SK-N-SH (cell line): ENCODE measurements around the gene GPRASP3.

Experiments
- CTCF ChIP-seq: fragments of 200-600 bp; sonication (generic); IDR thresholded peaks from 2 replicates; pipeline ENCODE4 v1.6.1; 2017; ENCODE audit warnings: antibody characterized with exemption, mild to moderate bottlenecking, moderate library complexity
- EP300 ChIP-seq, 2 experiments: IDR thresholded peaks; 2 replicates each; pipeline versions ENCODE4 v1.4.0 to v1.6.1; 2012; ENCODE audit warnings: borderline replicate concordance in 1 of 2, low read depth in 1 of 2, low read length in 1 of 2
- GABPA ChIP-seq: IDR thresholded peaks from 2 replicates; pipeline ENCODE4 v1.4.0; 2012; ENCODE audit warnings: low read depth, mild to moderate bottlenecking
- POLR2AphosphoS5 ChIP-seq: IDR thresholded peaks from 2 replicates; pipeline ENCODE4 v1.6.1; 2012; ENCODE audit warnings: low read depth, low read length
- RCOR1 ChIP-seq: fragments of 150-350 bp; IDR thresholded peaks from 2 replicates; pipeline ENCODE4 v1.6.1; 2017; ENCODE audit warnings: antibody characterized with exemption, low read length
- USF1 ChIP-seq: IDR thresholded peaks from 2 replicates; pipeline ENCODE4 v1.4.0; 2012; ENCODE audit warnings: low read depth, borderline replicate concordance
- USF2 ChIP-seq: fragments of 150-350 bp; IDR thresholded peaks from 2 replicates; pipeline ENCODE4 v1.6.1; 2017; ENCODE audit warnings: antibody characterized with exemption, low read length, low read depth, borderline replicate concordance
- YY1 ChIP-seq: IDR thresholded peaks from 2 replicates; pipeline ENCODE4 v1.4.0; 2012; ENCODE audit warnings: low read depth, mild to moderate bottlenecking
- TF ChIP-seq, protein P1 (sequence below): IDR thresholded peaks from 2 replicates; pipeline ENCODE4 v1.6.1; 2012; ENCODE audit warnings: mild to moderate bottlenecking, low read depth, low read length, moderate library complexity

- TF ChIP-seq CTCF = no peak
- no peak for TF ChIP-seq USF1
- TF ChIP-seq GABPA = no peak
- no peak for TF ChIP-seq USF2
- TF ChIP-seq EP300 (IDR thresholded peaks at IDR 0.05; ENCODE audit: borderline replicate concordance in 1 of 2, low read depth in 1 of 2, low read length in 1 of 2) = no peak
- TF ChIP-seq, protein P1, sequence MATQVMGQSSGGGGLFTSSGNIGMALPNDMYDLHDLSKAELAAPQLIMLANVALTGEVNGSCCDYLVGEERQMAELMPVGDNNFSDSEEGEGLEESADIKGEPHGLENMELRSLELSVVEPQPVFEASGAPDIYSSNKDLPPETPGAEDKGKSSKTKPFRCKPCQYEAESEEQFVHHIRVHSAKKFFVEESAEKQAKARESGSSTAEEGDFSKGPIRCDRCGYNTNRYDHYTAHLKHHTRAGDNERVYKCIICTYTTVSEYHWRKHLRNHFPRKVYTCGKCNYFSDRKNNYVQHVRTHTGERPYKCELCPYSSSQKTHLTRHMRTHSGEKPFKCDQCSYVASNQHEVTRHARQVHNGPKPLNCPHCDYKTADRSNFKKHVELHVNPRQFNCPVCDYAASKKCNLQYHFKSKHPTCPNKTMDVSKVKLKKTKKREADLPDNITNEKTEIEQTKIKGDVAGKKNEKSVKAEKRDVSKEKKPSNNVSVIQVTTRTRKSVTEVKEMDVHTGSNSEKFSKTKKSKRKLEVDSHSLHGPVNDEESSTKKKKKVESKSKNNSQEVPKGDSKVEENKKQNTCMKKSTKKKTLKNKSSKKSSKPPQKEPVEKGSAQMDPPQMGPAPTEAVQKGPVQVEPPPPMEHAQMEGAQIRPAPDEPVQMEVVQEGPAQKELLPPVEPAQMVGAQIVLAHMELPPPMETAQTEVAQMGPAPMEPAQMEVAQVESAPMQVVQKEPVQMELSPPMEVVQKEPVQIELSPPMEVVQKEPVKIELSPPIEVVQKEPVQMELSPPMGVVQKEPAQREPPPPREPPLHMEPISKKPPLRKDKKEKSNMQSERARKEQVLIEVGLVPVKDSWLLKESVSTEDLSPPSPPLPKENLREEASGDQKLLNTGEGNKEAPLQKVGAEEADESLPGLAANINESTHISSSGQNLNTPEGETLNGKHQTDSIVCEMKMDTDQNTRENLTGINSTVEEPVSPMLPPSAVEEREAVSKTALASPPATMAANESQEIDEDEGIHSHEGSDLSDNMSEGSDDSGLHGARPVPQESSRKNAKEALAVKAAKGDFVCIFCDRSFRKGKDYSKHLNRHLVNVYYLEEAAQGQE = no peak
- no peak for TF ChIP-seq RCOR1
- no peak for TF ChIP-seq POLR2AphosphoS5
- TF ChIP-seq YY1 = no peak
Measured at GRCh38 chrX:102744307-102744706, 23.8 kb downstream of the GPRASP3 start.
